ENCODE data around the gene ATE1. TPM values are rescaled to one million over a fixed set of nuclear protein-coding genes. Genes with fewer than 3 reads are reported as not detected.
A peak's percentile ranks its signal among the peaks of the same experiment; 100 is the strongest.

ATE1 gene
- total RNA-seq, 3 donors from 2014 or later, result 42.9 to 58.9 (median 52.2) TPM

- DNase-seq (no peak), ATAC-seq (peak; percentile 72)
- Histone ChIP-seq H3K4me3 (no peak overlapping the region), H3K9me3 (no peaks in the 10 kb centered on the region), H3K36me3 (ENCODE audit: low read depth) (no peaks in the 10 kb centered on the region), H3K4me1 (ENCODE audit: low read depth) (no peaks in the 10 kb centered on the region)
- intact Hi-C loops (cut with DNase I, micrococcal nuclease), result no loop called here
- TF ChIP-seq, protein P1, sequence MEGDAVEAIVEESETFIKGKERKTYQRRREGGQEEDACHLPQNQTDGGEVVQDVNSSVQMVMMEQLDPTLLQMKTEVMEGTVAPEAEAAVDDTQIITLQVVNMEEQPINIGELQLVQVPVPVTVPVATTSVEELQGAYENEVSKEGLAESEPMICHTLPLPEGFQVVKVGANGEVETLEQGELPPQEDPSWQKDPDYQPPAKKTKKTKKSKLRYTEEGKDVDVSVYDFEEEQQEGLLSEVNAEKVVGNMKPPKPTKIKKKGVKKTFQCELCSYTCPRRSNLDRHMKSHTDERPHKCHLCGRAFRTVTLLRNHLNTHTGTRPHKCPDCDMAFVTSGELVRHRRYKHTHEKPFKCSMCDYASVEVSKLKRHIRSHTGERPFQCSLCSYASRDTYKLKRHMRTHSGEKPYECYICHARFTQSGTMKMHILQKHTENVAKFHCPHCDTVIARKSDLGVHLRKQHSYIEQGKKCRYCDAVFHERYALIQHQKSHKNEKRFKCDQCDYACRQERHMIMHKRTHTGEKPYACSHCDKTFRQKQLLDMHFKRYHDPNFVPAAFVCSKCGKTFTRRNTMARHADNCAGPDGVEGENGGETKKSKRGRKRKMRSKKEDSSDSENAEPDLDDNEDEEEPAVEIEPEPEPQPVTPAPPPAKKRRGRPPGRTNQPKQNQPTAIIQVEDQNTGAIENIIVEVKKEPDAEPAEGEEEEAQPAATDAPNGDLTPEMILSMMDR (IDR thresholded peaks at IDR 0.05), result no peak
Measured at GRCh38 chr10:121813857-121814256, 114.0 kb downstream of the ATE1 start.

DNA sequence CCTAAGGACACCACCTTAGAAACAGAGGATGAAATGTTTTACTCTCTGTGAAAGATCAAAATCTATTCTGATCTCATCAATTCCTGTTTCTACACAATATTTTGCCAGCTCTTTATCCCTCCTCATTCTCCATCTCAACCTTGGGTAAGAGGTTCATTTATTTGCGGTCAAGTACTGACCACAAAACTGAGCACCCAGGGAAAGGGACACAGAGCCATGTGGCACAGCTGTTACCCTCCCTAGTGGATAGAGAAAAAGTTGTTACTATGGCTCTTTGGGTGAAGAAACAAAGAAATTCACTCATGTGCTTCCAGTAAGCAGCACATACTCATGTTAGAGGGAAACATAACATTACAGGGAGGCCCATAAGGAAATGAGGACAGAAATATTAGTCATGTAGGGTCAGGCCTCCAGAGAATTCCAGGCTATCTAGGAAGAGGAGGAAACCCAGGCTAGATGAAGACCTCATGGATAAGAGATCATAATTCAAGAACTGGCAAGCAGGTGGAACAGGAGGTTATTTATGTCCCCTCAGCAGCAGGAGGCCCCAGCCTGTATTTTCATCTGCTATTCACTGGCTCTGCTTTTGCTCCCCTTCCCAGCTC is 114.5 kb downstream of the ATE1 start:
- Histone ChIP-seq H3K4me3 (no peak overlapping the region), H3K4me1 (ENCODE audit: low read depth) (no peaks in the 10 kb centered on the region), H3K9me3 (no peaks in the 10 kb centered on the region), H3K36me3 (ENCODE audit: low read depth) (no peaks in the 10 kb centered on the region)
- ATAC-seq, result peak; percentile 75
- DNase-seq, result no peak
- intact Hi-C loops (cut with DNase I, micrococcal nuclease), result no loop called here
- TF ChIP-seq, protein P1 (IDR thresholded peaks at IDR 0.05), result no peak

DNA sequence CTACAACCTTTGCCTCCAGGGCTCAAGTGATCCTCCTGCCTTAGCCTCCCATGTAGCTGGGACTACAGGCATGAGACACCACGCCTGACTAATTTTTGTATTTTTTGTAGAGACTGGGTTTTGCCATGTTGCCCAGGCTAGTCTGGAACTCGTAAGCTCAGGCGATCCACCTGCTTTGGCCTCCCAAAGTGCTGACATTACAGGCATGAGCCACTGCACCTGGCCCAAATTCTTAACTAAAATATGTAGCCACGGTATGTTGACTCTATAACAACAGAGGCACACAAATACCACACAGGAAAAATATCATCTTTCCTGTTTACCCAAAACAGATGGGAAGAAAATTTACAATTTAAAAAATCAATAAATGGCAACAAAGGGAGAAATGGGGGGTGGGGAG is 115.8 kb downstream of the ATE1 start:
- Histone ChIP-seq H3K4me1 (ENCODE audit: low read depth) (no peaks in the 10 kb centered on the region), H3K36me3 (ENCODE audit: low read depth) (no peaks in the 10 kb centered on the region), H3K9me3 (no peaks in the 10 kb centered on the region), H3K4me3 (no peak overlapping the region)
- ATAC-seq (no peak), DNase-seq (no peak)
- TF ChIP-seq, protein P1 (IDR thresholded peaks at IDR 0.05), result no peak
- intact Hi-C loops (cut with DNase I, micrococcal nuclease), result no loop called here

GRCh38 chr10:121811386-121811785 is 116.4 kb downstream of the ATE1 start:
- ATAC-seq, result no peak
- Histone ChIP-seq H3K4me1 (ENCODE audit: low read depth) (no peaks in the 10 kb centered on the region), H3K4me3 (no peak overlapping the region), H3K9me3 (no peaks in the 10 kb centered on the region), H3K36me3 (ENCODE audit: low read depth) (no peaks in the 10 kb centered on the region)
- TF ChIP-seq, protein P1 (IDR thresholded peaks at IDR 0.05), result no peak
- intact Hi-C loops (cut with DNase I, micrococcal nuclease), result no loop called here
- no peak for DNase-seq

- no peak overlapping the region for H3K4me3 ChIP-seq
- H3K9me3 ChIP-seq, result no peaks in the 10 kb centered on the region
- no peaks in the 10 kb centered on the region for H3K4me1 ChIP-seq (ENCODE audit: low read depth)
- ATAC-seq (no peak), DNase-seq (no peak)
- TF ChIP-seq, protein P1 (IDR thresholded peaks at IDR 0.05), result no peak
- H3K36me3 ChIP-seq (ENCODE audit: low read depth), result no peaks in the 10 kb centered on the region
- intact Hi-C loops (cut with DNase I, micrococcal nuclease), result no loop called here
Measured at GRCh38 chr10:121808835-121809234, 119.0 kb downstream of the ATE1 start.

GRCh38 chr10:121804460-121804859 is 123.4 kb downstream of the ATE1 start:
- intact Hi-C loops (cut with DNase I, micrococcal nuclease), result no loop called here
- Histone ChIP-seq H3K4me3 (no peak overlapping the region), H3K4me1 (ENCODE audit: low read depth) (no peaks in the 10 kb centered on the region), H3K36me3 (ENCODE audit: low read depth) (no peaks in the 10 kb centered on the region), H3K9me3 (no peaks in the 10 kb centered on the region)
- DNase-seq (no peak), ATAC-seq (no peak)
- TF ChIP-seq, protein P1 (IDR thresholded peaks at IDR 0.05), result no peak
